IMR-90 (cell line): ENCODE measurements around the gene RGMA.

Source experiments
- ELK1 ChIP-seq: fragments of 150-350 bp; IDR thresholded peaks from 2 replicates; pipeline ENCODE4 v1.6.1; 2016; ENCODE audit warnings: low read depth, mild to moderate bottlenecking, low read length, moderate library complexity, borderline replicate concordance
- FOS ChIP-seq: fragments of 150-350 bp; IDR thresholded peaks from 2 replicates; pipeline ENCODE4 v1.6.1; 2016; ENCODE audit warnings: low read depth, low read length
- MXI1 ChIP-seq: IDR thresholded peaks from 2 replicates; pipeline ENCODE4 v1.6.1; 2012; ENCODE audit warnings: low read depth, mild to moderate bottlenecking, low read length, moderate library complexity, borderline replicate concordance
- POLR2A ChIP-seq: IDR thresholded peaks from 2 replicates; pipeline ENCODE4 v1.6.1; 2012; ENCODE audit warnings: mild to moderate bottlenecking, low read depth, low read length
- RAD21 ChIP-seq: IDR thresholded peaks from 2 replicates; pipeline ENCODE4 v1.6.1; 2012; ENCODE audit warnings: low read length, improper control_type of control experiment
- SMC3 ChIP-seq: fragments of 150-350 bp; IDR thresholded peaks from 2 replicates; pipeline ENCODE4 v1.6.1; 2016; ENCODE audit warnings: low read depth, mild to moderate bottlenecking, antibody characterized with exemption, low read length, moderate library complexity
- TF ChIP-seq, protein P1 (sequence below): conservative IDR thresholded peaks from 2 replicates; pipeline ENCODE4 v1.5.1; 2012; ENCODE audit warnings: mild to moderate bottlenecking, low read depth, low read length, improper control_type of control experiment
- TF ChIP-seq, protein P2 (sequence below): fragments of 150-350 bp; IDR thresholded peaks from 2 replicates; pipeline ENCODE4 v1.6.1; 2017; ENCODE audit warnings: mild to moderate bottlenecking, antibody characterized with exemption, low read length, low read depth

DNA sequence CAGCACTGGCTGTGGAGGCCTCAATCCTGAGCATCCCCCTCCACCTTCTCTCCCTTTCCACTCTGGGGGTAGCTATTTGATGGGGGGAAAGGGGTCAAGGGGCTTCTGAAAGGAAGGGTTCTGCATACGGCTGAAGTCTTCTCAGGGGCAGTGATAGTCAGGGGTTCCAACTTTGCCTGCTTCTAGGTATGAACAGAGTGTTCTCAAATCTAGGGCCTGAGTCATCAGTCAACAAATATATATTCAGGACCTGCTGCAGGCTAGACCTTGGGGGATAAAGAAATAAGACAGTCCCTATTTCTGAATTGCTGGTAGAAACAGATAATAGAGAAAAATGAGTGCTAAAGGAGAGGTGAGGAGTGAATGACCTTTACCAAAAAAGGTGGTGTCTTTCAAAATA is 12.8 kb downstream of the RGMA start:
- TF ChIP-seq ELK1, result no peak
- no peak for TF ChIP-seq POLR2A
- TF ChIP-seq, protein P1, sequence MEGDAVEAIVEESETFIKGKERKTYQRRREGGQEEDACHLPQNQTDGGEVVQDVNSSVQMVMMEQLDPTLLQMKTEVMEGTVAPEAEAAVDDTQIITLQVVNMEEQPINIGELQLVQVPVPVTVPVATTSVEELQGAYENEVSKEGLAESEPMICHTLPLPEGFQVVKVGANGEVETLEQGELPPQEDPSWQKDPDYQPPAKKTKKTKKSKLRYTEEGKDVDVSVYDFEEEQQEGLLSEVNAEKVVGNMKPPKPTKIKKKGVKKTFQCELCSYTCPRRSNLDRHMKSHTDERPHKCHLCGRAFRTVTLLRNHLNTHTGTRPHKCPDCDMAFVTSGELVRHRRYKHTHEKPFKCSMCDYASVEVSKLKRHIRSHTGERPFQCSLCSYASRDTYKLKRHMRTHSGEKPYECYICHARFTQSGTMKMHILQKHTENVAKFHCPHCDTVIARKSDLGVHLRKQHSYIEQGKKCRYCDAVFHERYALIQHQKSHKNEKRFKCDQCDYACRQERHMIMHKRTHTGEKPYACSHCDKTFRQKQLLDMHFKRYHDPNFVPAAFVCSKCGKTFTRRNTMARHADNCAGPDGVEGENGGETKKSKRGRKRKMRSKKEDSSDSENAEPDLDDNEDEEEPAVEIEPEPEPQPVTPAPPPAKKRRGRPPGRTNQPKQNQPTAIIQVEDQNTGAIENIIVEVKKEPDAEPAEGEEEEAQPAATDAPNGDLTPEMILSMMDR, result no peak
- TF ChIP-seq MXI1, result no peak
- no peak for TF ChIP-seq FOS
- TF ChIP-seq, protein P2, sequence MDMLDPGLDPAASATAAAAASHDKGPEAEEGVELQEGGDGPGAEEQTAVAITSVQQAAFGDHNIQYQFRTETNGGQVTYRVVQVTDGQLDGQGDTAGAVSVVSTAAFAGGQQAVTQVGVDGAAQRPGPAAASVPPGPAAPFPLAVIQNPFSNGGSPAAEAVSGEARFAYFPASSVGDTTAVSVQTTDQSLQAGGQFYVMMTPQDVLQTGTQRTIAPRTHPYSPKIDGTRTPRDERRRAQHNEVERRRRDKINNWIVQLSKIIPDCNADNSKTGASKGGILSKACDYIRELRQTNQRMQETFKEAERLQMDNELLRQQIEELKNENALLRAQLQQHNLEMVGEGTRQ, result no peak
- TF ChIP-seq RAD21, result no peak
- TF ChIP-seq SMC3, result no peak
